ENCODE results near the gene IKZF1. TPM values are rescaled to one million over a fixed set of nuclear protein-coding genes. Genes with fewer than 3 reads are reported as not detected.

IKZF1 gene
- total and polyA plus RNA-seq, 9 of the 15 experiments (the other 6 are each of a cell fraction or from before 2014, with no cell fraction given): 12.6 to 85.3 (median 44.7) TPM

GRCh38 chr7:50285269-50285668 lies 19.2 kb upstream of the IKZF1 start (continued):
- no peak for TF ChIP-seq MNT (conservative IDR thresholded peaks at IDR 0.05)
- TF ChIP-seq THRA (IDR thresholded peaks at IDR 0.05): no peak
- no peak for TF ChIP-seq TEAD4 (IDR thresholded peaks at IDR 0.05; ENCODE audit: low read length)
- TF ChIP-seq TEAD4 (CRISPR knock-in tag; IDR thresholded peaks at IDR 0.05; ENCODE audit: borderline replicate concordance): no peak
- no peak for TF ChIP-seq ELF2 (CRISPR knock-in tag; IDR thresholded peaks at IDR 0.05)

GRCh38 chr7:50287129-50287528 lies 17.4 kb upstream of the IKZF1 start:
- Histone ChIP-seq H3K27me3 (ENCODE audit: control insufficient read depth in 2 of 2, insufficient read depth in 2 of 2, low read length in 2 of 2) (no peaks in the 10 kb centered on the region), H3K9ac (ENCODE audit: insufficient read depth in 1 of 2, low read depth in 2 of 2, low read length in 2 of 2) (no peak overlapping the region), H2AFZ (ENCODE audit: low read depth, low read length) (peak overlapping the region; percentile 20; the same call in 1 of the 2 replicates), H3K9me1 (ENCODE audit: control insufficient read depth, insufficient read depth, low read length) (no peaks in the 10 kb centered on the region), H3K4me3 (no peak overlapping the region), H3K79me2 (ENCODE audit: control insufficient read depth, insufficient read depth, low read length) (no peaks in the 10 kb centered on the region), H3K36me3 (ENCODE audit: control insufficient read depth, insufficient read depth, low read length) (no peaks in the 10 kb centered on the region), H3K4me2 (ENCODE audit: insufficient read depth, low read length) (no peak overlapping the region), H3K27ac (ENCODE audit: extremely low read depth, low read depth, low read length) (no peak overlapping the region), H3K4me1 (replicated peaks in 1 of 2; ENCODE audit: control insufficient read depth in 2 of 2, insufficient read depth in 2 of 2, low read length in 2 of 2) (peaks cover 10 to 23% of the 10 kb centered on the region in 2 experiments; a peak in 4 of 5 replicates), H4K20me1 (replicated peaks; ENCODE audit: control insufficient read depth, insufficient read depth, low read length) (no peaks in the 10 kb centered on the region), H3K9me3 (replicated peaks; ENCODE audit: control insufficient read depth, insufficient read depth, low read depth, low read length) (no peaks in the 10 kb centered on the region)
- intact Hi-C loops (cut with micrococcal nuclease) (no loop called here), in situ Hi-C loops (cut with MboI) (no loop called here)
- DNase-seq (ENCODE audit: extremely low read depth in 1 of 4, low spot score in 3 of 4): no peak
- 76% methylated on average over 1 of the region's 1 CpG for WGBS (ENCODE audit: insufficient coverage, low coverage, missing lambda C conversion rate)
- ChIA-PET CTCF (ENCODE audit: low intra/inter-chr PET ratio) (no interaction called here), POLR2A (interaction anchor here (2.5 kb wide), 1 partner anchor 14 kb away, joined by 5 read pairs; no protein-coding TSS in a partner anchor)
- peak; percentile 37 for FAIRE-seq
- no TSS peak for BruUV-seq (replicated peaks)
- TF ChIP-seq ZNF507 (tag; conservative IDR thresholded peaks at IDR 0.05) (no peak), FOXA3 (CRISPR knock-in tag; conservative IDR thresholded peaks at IDR 0.05 in 1 of 2, IDR thresholded peaks at IDR 0.05 in 1 of 2) (no peak), FOXP1 (CRISPR knock-in tag; IDR thresholded peaks at IDR 0.05) (no peak), TEAD4 (IDR thresholded peaks at IDR 0.05; ENCODE audit: low read length) (no peak), TEAD4 (CRISPR knock-in tag; IDR thresholded peaks at IDR 0.05; ENCODE audit: borderline replicate concordance) (no peak), CLOCK (CRISPR knock-in tag; IDR thresholded peaks at IDR 0.05; ENCODE audit: borderline replicate concordance) (no peak), RBM34 (IDR thresholded peaks at IDR 0.05; ENCODE audit: borderline replicate concordance, insufficient read depth, low read length) (no peak)
- no peak for ATAC-seq
